HUES64 (cell line): ENCODE measurements around the gene FAM217A.

Source experiments
- H3K27ac ChIP-seq: 2 replicates; pipeline ENCODE4 v1.7.0; 2013; ENCODE audit warnings: low read depth, low read length, inconsistent platforms
- H3K27me3 ChIP-seq: 2 replicates; pipeline ENCODE4 v1.6.1; 2013; ENCODE audit warnings: mild to moderate bottlenecking, low read length; ENCODE audit not compliant: insufficient read depth
- H3K36me3 ChIP-seq: 2 replicates; pipeline ENCODE4 v1.6.1; 2013; ENCODE audit warnings: mild to moderate bottlenecking, low read length; ENCODE audit not compliant: insufficient read depth
- H3K4me1 ChIP-seq: 2 replicates; pipeline ENCODE4 v1.6.1; 2013; ENCODE audit warnings: mild to moderate bottlenecking, low read length, moderate library complexity; ENCODE audit not compliant: insufficient read depth
- H3K4me3 ChIP-seq: 2 replicates; pipeline ENCODE4 v1.5.1; 2013; ENCODE audit warnings: mild to moderate bottlenecking, low read length, moderate library complexity
- H3K9ac ChIP-seq: 2 replicates; pipeline ENCODE4 v1.6.1; 2013; ENCODE audit warnings: mild to moderate bottlenecking, low read depth, low read length
- H3K9me3 ChIP-seq: 2 replicates; pipeline ENCODE4 v1.6.1; 2013; ENCODE audit warnings: low read depth, low read length; ENCODE audit not compliant: insufficient read depth
- WGBS: fragments of 150-250, 120-280 bp; methylation state at CpG from one replicate; pipeline ENCODE4 v1.1.7; 2013; ENCODE audit warnings: missing lambda C conversion rate; 5-methylcytosine and 5-hydroxymethylcytosine counted together

The FAM217A gene

DNA sequence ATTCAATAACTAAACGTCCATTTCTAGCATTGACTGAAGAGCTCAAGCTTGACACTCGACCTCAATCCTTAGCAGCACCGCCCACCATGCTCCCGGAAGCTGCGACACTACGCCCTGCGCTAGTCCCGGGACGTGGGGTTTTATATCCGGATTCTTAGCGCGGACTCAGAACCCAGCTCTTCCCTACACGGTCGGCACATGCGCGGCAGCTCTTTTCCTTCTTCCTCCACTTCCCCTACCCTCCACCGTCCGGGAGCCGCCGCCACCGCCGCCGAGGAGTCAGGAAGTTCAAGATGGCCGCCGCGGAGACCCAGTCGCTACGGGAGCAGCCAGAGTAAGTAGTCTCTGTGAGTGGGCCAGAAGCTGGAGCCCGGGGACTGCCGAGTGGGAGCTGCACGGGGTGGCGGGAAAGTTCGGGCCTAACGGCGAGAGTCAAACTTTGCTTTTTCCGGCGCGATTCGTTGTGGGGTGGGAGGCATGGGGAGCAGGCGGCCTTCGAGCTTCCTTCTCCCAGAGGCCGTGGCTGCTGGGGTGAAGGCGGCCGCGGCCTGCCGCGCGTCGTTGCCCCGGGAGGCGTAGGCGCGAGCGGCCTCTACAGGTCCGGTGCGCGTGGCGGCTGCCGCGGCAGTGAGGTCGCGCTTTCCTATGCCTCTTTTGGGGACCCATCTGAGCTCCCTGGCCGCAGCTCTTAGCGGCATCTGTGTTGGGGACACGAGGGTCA is 57.6 kb downstream of the FAM217A start:
- peaks cover 34% of the 10 kb centered on the region for H3K4me1 ChIP-seq
- H3K27ac ChIP-seq: peak overlapping the region; percentile 98
- peaks cover 6% of the 10 kb centered on the region; the same call in 1 of the 2 replicates for H3K36me3 ChIP-seq
- no peaks in the 10 kb centered on the region for H3K9me3 ChIP-seq
- H3K27me3 ChIP-seq: no peaks in the 10 kb centered on the region
- H3K4me3 ChIP-seq: peak overlapping the region; percentile 99
- H3K9ac ChIP-seq: peak overlapping the region; percentile 98
- WGBS: under 1% methylated on average over 65 of the region's 65 CpGs

DNA sequence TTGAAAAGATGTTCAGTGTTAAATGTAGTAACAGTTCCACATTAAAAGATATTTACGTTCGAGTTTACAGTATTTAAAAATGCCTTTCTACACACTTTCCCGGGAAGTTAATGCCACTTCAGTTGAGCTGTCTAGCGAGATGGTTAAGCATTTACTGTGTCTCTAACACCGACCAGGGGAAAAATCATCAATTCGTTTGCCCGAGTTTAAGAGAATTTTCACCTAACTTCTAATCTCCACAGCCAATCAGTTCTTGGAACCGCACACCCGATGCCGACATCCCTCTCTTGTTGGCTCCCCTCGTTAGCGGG is 58.2 kb downstream of the FAM217A start:
- Histone ChIP-seq H3K4me3 (peak overlapping the region; percentile 99), H3K4me1 (peaks cover 34% of the 10 kb centered on the region), H3K36me3 (peaks cover 6% of the 10 kb centered on the region; the same call in 1 of the 2 replicates), H3K9ac (peak overlapping the region; percentile 98), H3K27me3 (no peaks in the 10 kb centered on the region), H3K27ac (peak overlapping the region; percentile 98; the same call in 1 of the 2 replicates), H3K9me3 (no peaks in the 10 kb centered on the region)
- 8% methylated on average over 12 of the region's 12 CpGs for WGBS

DNA sequence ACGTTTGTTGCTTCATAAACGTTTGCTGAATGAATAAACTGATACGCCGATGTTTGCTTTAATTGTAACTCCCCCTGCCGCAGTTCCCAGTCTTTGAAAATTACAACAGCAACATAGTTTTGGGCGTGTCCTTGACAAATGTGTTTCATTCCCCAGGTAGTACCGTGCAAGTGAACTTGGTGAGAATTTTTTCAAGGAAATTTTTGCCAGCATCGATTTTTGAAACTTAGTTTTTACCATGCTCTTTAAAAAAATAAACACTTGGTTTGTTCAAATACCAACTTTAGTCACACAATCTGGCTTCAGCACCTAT is 60.1 kb downstream of the FAM217A start:
- Histone ChIP-seq H3K36me3 (peaks cover 18% of the 10 kb centered on the region; the same call in 1 of the 2 replicates), H3K9ac (peak overlapping the region; percentile 92), H3K4me1 (peaks cover 25% of the 10 kb centered on the region), H3K9me3 (no peaks in the 10 kb centered on the region), H3K4me3 (peak overlapping the region; percentile 70), H3K27me3 (no peaks in the 10 kb centered on the region), H3K27ac (peak overlapping the region; percentile 98; the same call in 1 of the 2 replicates)
- 3% methylated on average over 8 of the region's 8 CpGs for WGBS
